GM18909 (cell line): Measurements from ENCODE around the gene SCGB1A1.
"Not testable (repeated sequence)": the region's sequence is repeated elsewhere in the genome, so short reads cannot be mapped to it uniquely, and the experiment has no call there.

Experiments
- ATAC-seq: cut with Tn5 transposase; IDR thresholded peaks from one replicate; pipeline ENCODE4 v1.9.1; 2021; ENCODE audit warnings: mild to moderate bottlenecking; ENCODE audit not compliant: unreplicated experiment, poor library complexity

The SCGB1A1 gene, protein sequence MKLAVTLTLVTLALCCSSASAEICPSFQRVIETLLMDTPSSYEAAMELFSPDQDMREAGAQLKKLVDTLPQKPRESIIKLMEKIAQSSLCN

GRCh38 chr11:62418733-62419132, at the start of gene SCGB1A1:
Gene SCGB1A1 (plus strand): TSS chr11:62419033. CDS start chr11:62419096, 63 bp downstream.
- ATAC-seq: no peak

DNA sequence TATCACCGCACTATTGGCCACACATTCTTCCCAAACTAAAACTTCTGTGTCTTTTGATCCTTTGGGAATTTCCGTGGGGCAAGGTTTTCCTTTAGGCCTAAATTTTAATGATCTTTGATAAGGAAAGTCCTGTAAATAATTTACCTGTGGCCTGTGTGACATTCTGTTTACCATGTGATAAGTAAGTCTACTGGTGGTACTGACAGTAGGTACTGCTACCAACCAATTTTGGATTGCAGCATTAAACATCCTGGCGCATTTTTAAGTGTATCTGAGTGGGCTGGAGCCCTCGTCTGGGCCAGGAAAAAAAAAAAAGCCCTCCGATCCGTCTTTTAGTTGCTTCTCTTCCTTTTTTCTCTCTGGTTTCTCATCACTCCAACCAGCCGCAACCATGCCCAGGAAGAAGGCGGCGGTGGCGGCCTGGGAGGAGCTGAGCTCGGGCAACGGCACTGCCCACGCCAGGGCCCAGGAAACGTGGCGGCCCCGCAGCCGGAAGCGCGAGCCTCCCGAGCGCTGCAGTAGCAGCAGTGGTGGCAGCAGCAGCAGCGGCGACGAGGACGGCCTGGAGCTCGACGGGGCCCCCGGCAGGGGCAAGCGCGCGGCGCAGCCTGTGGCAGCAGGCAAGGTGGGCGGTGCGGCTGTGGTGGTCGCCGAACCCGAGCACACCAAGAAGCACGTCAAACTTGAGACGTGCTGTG, 47.9 kb upstream of the SCGB1A1 start:
- ATAC-seq: no peak

DNA sequence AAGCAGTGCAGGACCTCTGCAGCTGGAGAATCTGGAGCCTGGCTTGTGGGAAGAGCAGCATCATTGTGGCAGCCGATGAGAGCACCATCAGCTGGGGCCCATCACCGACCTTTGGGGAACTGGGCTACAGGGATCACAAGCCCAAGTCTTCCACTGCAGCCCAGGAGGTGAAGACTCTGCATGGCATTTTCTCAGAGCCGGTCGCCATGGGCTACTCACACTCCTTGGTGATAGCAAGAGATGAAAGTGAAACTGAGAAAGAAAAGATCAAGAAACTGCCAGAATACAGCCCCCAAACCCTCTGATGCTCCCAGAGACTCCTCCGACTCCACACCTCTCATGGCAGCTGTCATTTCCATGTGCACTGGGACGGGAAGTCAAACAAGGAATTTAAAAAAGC, 46.0 kb upstream of the SCGB1A1 start:
- no peak for ATAC-seq

DNA sequence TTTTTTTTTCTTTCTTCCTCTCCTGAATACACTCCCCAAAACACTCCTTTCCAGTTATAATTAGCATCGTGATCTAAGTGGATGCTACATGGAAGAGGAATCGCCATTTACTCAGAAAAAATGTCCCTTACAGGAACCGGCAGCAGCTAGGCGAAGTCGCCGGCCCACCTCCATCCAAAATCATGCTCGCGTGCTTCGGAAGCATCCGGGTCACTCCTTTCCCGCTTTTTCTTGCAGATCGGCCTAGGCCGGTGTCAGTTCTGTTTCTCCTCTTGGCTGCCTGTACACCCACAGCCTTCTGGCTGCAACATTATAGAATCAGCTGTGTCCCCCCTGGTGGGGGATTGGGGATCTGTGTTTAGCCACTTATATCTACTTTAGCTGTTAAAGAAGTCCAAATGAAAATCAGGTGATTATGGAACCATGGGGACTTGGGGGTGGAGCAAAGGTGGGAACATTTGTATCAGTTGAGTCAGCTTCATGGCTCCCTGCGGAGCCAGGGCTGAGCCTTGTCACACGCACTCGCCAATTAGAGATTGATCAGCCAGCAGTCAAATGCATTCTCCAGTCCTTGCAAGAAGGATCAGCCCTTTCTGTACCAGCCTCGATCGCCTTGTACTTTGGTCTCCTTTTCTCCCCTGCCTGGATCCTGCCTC, 45.2 kb upstream of the SCGB1A1 start:
- no peak for ATAC-seq

- no peak for ATAC-seq
Observed at GRCh38 chr11:62374801-62375200, 44.0 kb upstream of the SCGB1A1 start.

DNA sequence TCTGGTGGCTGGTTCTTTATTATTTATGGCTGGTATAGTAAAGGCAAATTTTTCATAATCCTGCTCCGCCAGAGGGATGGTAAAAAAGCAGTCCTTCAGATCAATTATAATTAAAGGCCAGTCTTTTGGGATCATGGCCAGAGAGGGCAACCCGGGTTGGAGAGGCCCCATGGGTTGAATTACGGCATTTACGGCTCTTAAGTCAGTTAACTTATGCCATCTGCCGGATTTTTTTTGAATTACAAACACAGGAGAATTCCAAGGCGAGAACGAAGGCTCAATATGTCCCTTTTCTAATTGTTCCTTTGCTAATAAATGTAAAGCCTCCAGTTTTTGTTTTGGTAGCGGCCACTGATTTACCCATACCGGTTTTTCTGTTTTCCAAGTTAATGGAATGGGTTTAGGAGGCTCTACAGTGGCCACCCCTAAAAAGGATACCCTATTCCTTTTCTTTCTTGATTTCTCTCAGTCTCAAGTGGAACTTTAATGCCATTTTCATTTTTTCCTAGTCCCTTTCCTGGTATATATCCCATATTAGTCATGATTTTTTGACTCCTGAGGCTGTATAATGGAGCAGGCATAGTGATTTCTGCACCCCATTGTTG, 40.3 kb upstream of the SCGB1A1 start:
- not testable (repeated sequence) for ATAC-seq

DNA sequence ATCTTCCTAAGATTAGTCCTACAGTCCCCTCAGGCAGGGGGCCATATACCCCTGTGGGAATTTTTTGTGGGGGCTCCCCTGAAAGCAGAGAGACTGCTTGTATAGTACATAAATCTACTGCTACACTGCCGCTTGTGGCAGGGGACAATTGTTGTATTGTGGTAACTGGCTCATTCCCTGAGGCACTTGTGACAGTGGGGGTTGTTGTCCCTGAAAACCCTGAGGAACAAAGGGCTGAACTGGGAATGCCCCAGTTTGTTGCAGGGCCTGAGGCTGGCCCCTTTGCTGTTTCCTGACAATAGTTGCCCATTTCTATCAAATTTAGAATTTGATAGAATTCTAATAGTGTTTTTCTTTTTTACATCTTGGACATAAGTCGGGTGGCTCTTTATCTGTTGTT, 39.2 kb upstream of the SCGB1A1 start:
- not testable (repeated sequence) for ATAC-seq

- not testable (repeated sequence) for ATAC-seq
Observed at GRCh38 chr11:62380821-62381245, 38.0 kb upstream of the SCGB1A1 start.

DNA sequence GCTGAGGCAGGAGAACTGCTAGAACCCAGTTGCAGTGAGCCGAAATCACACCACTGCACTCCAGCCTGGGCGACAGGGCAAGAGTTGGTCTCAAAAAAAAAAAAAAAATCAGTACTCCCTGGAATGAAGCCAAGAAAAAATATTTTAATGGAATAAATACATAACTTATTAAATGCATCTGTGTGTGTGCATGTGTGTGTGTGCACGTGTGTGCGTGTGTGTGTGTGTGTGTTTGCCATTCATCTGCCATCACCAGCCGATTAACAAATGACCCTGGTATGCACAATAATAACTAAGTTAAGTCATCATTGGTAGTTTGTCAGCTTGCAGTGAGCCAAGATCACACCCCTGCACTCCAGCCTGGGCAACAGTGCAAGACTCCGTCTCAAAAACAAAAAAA, 35.0 kb upstream of the SCGB1A1 start:
- no peak for ATAC-seq

DNA sequence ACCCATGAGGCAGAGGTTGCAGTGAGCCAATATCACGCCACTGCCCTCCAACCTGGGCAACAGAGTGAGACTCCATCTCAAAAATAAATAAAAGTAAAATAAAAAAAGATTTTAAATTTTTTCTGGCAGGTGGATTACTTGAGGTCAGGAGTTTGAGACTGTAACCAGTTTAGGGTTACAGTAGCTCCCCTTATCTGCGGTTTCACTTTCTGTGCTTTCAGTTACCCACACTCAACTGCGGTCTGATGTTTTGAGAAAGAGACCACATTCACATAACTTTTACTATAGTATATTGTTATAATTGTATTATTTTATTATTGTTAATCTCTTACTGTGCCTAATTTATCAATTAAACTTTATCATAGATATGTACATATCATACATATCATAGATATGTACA, 32.8 kb upstream of the SCGB1A1 start:
- ATAC-seq: not testable (repeated sequence)

DNA sequence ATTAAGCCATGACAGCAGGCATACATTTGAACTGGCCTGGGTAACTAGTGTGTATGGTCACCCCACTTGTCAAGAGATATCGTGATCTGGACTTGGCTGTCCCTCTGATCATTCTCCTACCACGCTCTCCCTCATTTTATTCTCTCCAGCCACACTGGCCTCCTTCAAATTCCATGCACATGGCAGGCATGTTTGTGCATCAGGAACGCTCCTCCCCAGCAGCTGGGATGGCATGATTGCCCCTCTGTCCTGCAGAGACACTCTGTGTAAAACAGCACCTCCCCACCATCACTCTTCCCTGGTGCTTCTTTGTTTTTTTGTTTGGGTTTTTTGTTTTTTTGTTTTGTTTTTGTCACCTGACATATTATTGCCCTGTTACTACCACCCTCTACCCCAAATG, 31.5 kb upstream of the SCGB1A1 start:
- ATAC-seq: no peak

GRCh38 chr11:62388999-62389398, 29.8 kb upstream of the SCGB1A1 start:
- no peak for ATAC-seq

DNA sequence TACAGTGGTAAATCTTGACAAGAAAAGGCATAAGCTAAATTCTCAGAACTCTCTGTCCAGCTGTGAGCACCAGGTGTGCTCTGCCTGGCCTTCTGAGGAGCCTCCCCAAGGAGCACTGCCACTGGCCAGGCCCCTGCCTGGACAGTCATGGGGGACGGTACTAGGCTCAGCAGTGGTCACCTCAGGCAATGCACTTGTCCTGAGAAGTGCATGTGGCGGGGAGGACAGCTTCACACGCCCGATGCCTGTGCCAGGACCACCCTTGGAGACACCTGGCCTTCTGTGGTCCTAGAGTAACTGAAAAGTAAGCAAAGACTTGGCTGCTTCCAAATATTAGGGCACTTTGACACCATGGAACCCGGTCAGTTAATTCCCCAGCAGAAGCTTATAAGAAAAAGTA, 28.6 kb upstream of the SCGB1A1 start:
- no peak for ATAC-seq

DNA sequence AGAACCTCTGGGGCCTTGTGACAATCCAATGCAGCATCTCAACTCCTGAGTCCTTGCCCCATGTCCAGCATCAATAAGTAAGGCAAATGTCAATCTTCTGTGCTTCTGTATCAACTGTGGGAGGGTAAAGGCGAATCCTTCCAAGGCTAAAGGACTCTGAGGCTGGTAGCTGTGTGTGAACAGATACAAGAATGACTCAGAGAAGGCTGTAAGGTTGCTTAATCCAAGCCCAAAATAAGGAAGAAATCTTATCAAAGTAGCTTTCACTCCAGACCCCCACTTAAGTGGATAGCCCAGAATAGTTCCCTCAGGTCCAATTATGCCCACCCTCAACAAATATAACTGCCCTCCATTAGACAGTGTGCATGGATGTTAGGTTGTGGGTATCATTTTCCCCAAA, 28.1 kb upstream of the SCGB1A1 start:
- ATAC-seq: no peak

DNA sequence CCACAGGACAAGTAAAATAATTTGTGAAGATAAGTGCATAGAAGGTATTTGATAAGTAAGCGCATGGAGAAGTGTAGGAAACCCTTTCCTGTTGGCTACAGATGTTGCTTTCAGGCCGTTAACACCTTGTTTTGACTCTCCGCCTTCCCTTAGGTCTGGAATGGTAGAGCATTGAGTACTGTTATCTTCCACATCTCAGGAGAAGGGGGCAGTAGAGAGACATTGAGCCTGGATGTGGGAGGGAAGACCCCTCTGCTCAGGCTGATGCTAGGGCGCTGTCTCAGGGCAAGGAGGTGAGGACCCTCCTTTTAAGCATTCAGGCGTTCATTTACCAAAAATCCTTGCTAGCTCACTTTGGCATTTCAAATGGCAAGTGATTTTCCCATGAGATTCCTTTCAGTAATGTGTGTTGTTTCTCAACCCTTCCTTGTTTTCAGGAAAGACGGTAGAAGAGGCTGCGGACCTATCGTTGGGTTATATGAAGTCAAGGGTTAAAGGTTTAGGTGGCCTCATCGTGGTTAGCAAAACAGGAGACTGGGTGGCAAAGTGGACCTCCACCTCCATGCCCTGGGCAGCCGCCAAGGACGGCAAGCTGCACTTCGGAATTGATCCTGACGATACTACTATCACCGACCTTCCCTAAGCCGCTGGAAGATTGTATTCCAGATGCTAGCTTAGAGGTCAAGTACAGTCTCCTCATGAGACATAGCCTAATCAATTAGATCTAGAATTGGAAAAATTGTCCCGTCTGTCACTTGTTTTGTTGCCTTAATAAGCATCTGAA, 27.0 kb upstream of the SCGB1A1 start:
- ATAC-seq: no peak

GRCh38 chr11:62392506-62392905, 26.3 kb upstream of the SCGB1A1 start:
- no peak for ATAC-seq

GRCh38 chr11:62393061-62393611, 25.7 kb upstream of the SCGB1A1 start:
- no peak for ATAC-seq

DNA sequence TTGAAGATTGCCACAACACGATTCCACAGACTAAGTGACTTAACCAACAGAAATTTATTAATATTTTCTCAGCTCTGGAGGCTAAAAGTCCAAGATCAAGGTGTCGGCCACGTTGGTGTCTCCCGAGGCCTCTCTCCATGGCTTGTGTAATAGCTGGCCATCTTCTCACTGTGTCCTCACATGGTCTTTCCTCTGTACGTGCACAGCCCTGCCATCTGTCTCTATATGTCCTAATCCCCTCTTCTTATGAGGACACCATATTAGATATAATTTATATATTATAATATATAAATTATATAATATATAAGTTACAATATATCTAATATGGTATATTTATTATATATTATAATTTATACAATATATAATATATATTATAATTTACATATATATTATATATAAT, 25.1 kb upstream of the SCGB1A1 start:
- no peak for ATAC-seq

GRCh38 chr11:62394825-62395538, 23.9 kb upstream of the SCGB1A1 start:
- ATAC-seq: no peak
